HFF-Myc (cell line): Measurements from ENCODE around the gene DHRSX.

Experiments used
- DNase-seq: peaks from one replicate; pipeline ENCODE4 v3.0.0-alpha.2; 2011; ENCODE audit warnings: low read depth; ENCODE audit errors: extremely low read depth
- H3K4me3 ChIP-seq: replicated peaks from 2 replicates; pipeline ENCODE4 v1.5.1; 2011; ENCODE audit warnings: low read depth, mild to moderate bottlenecking, control low read depth, low read length
- CTCF ChIP-seq: IDR thresholded peaks from 2 replicates; pipeline ENCODE4 v1.5.1; 2012; ENCODE audit warnings: mild to moderate bottlenecking, low read depth, low read length, control low read depth; ENCODE audit errors: missing control alignments

Gene DHRSX

GRCh38 chrX:2500803-2501558 lies at the start of gene DHRSX, which contains the start of gene ZBED1:
Gene DHRSX, minus strand, starts transcription at chrX:2500976. Its CDS starts 51 bp downstream, at chrX:2500925.
Gene ZBED1, minus strand, starts transcription at chrX:2500976. Its CDS starts 10,257 bp downstream, at chrX:2490719.
- peak within 1 kb of the TSS; percentile 66 for H3K4me3 ChIP-seq

GRCh38 chrX:2549876-2550275 lies 49.1 kb upstream of the DHRSX start:
- DNase-seq = no peak
- TF ChIP-seq CTCF = no peak
- no peak overlapping the region for H3K4me3 ChIP-seq

More at GRCh38 chrX:2500803-2501558, at the start of gene DHRSX, which contains the start of gene ZBED1:
- no peak for DNase-seq
- TF ChIP-seq CTCF = no peak

GRCh38 chrX:2548711-2549423 lies 48.1 kb upstream of the DHRSX start:
- H3K4me3 ChIP-seq = no peak overlapping the region

GRCh38 chrX:2547736-2548135 lies 47.0 kb upstream of the DHRSX start:
- TF ChIP-seq CTCF = no peak
- H3K4me3 ChIP-seq = no peak overlapping the region
- DNase-seq = no peak

More at GRCh38 chrX:2548711-2549423, 48.1 kb upstream of the DHRSX start:
- no peak for TF ChIP-seq CTCF
- DNase-seq = peak; percentile 12

- no peak for DNase-seq
- no peak for TF ChIP-seq CTCF
- H3K4me3 ChIP-seq = no peak overlapping the region
These were observed 45.7 kb upstream of the DHRSX start for GRCh38 chrX:2546496-2546895.

GRCh38 chrX:2545144-2545543 lies 44.4 kb upstream of the DHRSX start:
- no peak overlapping the region for H3K4me3 ChIP-seq
- DNase-seq = no peak
- TF ChIP-seq CTCF = no peak
